CD4-positive, alpha-beta T cell treated with Interleukin-15 for 1 hour (primary cell): ENCODE measurements around the gene ABCG5.

Experiments used
- DNase-seq: peaks from one replicate; pipeline ENCODE4 v3.0.0-alpha.2; 2020

ABCG5 gene

DNA sequence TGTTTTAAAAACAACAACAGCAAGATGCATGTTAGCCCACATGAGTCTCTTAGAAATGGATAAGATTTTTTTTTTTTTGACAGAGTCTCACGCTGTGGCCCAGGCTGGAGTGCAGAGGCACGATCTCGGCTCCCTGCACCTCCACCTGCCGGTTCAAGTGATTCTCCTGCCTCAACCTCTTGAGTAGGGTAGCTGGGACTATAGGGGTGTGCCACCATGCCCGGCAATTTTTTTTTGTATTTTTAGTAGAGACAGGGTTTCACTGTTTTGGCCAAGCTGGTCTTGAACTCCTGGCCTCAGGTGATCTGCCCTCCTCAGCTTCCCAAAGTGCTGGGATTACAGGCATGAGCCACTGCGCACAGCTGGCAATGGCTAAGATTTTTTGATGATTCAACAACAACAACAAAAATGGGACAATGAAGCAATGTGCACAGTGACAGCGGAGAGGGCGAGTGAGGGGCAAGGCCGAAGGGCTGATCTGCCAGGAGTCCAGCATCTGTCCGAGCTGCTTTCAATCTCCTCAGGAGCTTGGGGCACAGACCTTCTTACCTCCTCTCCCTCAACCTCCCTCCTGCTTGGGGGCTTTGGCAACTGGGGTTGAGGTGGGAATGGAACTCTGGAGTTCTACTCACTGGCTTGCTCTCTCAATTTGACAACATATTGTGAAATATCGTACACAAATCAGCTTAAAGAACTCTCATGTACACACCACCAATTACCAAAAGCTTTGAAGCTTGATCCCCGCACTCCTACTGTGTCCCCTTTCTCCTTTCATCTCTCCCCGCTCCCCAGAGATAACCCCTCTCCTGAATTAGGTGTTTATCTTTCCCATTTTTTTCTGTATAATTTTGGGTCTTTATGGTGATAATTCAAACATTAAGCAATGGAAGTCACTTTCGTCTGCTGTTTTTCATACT is 3.6 kb upstream of the ABCG5 start:
- no peak for DNase-seq

DNA sequence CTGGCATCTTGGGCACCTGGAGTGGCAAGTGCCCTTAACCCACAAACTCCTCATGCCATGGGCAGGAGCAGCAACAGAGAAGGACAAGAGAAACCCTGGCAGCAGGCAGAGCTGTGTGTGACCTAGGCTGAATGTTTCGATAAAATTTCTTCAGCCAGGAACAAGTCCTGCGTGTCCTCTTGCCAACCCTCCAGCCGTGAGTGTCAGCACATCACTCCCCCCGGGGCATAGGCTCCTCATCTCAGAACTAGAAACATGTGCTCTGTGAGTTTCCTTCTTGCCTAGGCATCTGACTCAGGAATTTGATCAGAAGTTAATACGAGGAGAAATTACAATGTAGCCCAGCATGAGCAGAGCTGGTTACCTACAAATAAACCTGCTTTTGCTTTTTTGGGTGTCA is 2.3 kb upstream of the ABCG5 start:
- DNase-seq: no peak

- DNase-seq: no peak
Observed at GRCh38 chr2:43839776-43840564, 1.3 kb upstream of the ABCG5 start.

DNA sequence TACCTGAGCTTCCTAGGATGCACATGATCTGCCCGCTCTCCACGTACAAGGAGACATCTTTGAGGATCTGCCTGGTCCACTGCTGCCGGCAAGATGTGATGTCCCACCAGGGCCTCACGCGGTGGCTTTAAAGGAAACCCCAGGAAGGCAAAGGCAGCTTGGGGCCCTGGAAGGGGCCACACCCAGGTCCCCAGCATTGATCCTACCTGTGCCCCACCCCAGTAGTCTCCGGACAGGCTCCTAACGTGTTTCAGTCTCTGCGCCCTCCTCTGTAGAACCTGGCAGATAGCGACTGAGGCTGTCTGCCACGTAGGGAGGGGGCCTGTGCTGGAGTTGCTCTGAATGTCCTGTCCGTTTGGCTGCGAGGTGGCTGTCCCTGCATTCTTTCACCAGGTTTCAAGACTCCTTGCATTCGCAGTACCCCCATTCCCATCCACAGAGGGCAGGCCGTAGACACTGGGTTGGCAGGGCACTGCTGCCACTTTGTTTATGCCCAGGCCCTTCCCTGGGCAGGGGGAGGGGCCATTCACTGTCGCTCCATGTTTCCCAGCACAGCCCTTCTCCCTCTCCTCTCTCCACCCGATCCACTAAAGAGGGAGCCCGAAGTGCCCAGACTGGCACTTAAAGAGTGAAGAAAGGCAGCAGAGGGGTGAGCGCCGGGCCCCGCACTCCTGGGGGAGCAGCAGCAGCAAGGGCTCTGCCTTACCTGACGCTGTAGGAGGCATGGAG is 644 bp downstream of the ABCG5 start:
- DNase-seq: no peak

- no peak for DNase-seq
Observed at GRCh38 chr2:43837033-43837432, 1.6 kb downstream of the ABCG5 start.

DNA sequence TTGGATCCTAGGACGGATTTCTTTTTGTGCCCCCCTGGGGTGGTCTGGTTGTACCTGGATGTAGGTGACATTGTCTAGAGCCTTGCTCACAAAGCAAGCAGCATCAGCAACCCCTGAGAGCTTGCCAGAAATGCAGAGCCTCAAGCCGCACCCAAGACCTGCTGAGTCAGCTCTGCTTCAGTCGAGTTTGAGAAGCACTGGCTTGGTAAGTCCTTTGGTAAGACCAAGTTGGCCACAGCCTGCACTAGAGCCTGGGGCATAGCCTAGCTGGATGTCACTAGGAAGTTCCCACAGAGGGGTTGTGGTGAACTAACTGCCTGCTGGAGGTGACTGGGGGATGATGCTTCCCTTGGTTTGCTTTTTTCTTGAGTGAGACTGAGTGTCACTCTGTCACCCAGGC is 6.2 kb downstream of the ABCG5 start:
- DNase-seq: no peak

- no peak for DNase-seq
Observed at GRCh38 chr2:43831543-43832294, 6.9 kb downstream of the ABCG5 start.

DNA sequence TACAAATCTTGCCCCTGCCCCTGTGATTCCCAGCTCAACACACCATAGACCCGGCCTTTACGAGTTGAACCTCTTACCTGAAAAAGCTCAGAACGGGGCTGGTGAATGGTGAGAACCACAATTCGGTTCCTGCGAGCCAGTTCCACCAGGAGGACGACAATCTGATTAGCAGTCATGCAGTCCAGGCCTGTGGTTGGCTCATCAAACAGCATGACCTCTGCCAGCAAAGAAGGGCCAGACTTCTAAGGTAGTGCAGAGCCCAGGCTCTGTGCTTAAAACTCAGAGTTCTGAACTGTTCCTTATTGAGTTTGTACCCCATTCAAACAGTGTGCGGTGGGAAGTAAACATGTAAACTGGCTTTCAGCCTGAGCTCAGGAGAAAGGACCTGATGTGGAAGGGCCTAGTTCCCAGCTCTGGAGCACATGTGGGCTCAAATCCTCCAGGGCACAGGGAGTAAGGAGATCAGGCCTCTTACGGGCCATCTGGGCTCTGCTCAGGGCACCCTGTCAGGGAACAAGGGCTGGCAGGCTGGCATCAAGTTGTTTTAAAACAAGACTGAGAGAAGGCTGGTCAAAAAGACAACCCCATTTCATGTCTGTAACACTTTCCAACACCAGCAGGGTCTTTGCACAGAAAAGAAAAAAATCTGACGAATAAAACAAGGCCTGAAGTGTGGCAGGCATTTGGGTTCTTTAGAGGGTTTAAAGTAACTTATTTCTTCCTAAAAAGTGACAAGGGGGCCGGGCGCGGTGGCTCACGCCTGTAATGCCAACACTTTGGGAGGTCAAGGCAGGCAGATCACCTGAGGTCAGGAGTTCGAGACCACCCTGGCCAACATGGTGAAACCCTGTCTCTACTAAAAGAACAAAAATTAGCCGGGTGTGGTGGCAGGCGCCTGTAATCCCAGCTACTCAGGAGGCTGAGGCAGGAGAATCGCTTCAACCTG is 12.1 kb downstream of the ABCG5 start:
- no peak for DNase-seq

DNA sequence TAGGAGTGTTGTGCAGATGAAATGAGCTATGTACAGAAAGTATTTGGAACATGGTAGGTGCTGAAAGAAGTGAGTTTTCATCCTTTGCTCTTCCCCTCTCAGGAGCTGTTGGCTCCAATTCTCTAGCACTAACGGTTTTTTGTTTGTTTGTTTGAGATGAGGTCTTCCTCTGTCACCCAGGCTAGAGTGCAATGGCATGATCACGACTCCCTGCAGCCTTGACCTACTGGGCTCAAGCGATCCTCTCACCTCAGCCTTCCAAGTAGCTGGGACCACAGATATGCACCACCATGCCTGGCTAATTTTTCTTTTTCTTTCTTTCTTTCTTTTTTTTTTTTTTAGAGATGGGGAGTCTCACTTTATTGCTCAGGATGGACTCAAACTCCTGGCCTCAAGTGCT is 12.8 kb downstream of the ABCG5 start:
- no peak for DNase-seq

DNA sequence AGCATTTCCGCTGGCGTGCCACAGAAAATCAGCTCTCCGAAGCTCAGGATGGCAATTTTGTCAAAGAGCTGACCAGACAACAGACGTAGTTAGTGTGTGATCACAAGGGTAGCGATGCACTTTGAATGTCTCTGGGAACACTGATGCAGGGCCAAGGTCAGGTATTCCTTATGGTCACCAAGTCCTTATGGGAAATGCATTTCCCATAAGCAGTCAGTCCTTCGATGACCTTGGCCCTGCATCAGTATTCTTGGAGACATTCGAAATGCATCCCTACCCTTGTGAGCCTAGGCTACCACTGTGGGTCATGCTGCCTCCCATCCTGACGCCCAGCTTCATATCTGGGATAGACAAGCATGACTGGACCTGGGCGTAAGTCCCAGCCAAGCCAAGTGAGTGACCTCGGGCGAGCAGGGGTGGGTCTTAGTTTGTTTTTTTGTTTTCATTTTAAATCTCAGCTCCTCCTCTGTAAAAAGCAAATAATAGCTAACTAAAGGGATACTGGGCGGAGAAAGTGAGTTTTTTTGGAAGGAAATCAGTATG is 13.6 kb downstream of the ABCG5 start:
- no peak for DNase-seq

DNA sequence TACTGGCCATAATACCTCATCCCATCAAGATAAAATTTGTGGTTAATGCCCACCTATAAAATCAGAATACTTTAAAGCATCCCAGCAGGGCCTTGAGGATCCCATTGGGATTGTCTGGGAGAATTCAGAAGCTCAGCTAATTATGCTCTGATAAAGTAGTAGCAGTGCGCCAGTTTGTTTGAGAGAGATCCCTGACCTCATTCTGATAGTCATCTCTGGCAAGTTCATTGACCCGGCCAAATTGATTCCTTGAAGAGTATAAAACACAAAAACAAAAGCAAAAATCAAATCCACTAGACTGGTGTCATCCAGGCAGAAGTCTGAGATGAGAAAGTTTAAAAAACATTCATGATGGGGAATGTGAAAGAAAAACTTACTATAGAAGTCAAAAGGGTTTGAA is 14.1 kb downstream of the ABCG5 start:
- DNase-seq: no peak

GRCh38 chr2:43823751-43824150 is 14.9 kb downstream of the ABCG5 start:
- DNase-seq: no peak

DNA sequence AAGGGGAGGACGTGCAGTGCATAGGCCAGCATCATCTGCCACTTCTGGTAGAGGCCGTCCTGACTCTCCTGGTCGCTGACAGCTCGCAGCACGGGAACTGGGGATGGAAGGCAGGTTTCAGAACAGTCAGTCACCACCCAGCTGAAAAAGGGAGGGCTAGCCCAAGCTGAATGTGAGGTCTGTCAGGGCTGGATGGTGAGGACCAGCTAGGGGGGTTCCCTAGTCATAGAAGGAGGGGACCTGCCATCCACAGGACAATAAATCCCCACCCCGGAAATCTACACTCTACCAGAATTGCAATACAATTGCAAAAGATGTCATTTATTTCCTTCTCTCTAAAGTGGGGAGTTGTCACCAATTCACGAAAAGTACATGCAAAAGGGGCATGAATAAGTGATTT is 15.8 kb downstream of the ABCG5 start:
- DNase-seq: no peak

- DNase-seq: no peak
Observed at GRCh38 chr2:43819491-43820163, 19.0 kb downstream of the ABCG5 start.

- peak; percentile 32 for DNase-seq
Observed at GRCh38 chr2:43818761-43819160, 19.9 kb downstream of the ABCG5 start.

DNA sequence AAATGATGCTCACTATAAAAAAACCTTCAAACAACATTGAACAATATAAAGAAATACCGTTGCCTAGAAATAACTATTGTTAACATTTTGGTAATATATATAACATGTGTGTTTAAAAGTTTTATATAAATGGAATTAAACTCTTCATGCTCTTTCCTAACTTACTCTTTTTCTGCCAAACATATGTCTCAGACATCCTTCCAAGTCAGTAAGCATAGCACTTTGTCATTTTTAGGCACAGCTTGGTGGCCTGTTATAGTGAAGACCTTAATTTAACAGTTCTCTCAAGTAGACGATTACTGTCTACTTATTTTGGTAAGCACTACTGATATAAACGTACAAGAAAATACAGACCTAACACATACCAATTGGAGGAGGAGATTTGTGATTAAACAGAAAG is 23.9 kb downstream of the ABCG5 start:
- no peak for DNase-seq

GRCh38 chr2:43812947-43813346 is 25.7 kb downstream of the ABCG5 start:
- no peak for DNase-seq

GRCh38 chr2:43812006-43812405 is 26.6 kb downstream of the ABCG5 start:
- DNase-seq: no peak

DNA sequence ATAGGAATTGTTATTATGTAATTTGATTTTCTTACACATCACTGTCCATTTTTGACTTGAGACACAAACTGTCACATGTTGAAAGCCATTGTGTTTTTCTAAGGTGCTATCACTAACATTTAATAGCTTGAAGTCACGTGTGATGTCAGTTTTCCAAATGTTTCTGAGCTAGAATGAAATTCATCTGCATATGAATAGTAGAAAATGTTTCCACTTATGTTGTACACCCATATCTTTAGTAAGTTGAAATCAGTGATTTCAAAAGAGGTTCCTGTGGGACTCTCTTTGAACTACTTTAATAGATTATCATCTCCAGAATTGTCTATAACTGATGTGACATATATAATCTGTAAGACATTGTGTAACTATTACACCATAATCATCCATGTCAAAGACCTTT is 27.8 kb downstream of the ABCG5 start:
- DNase-seq: no peak

DNA sequence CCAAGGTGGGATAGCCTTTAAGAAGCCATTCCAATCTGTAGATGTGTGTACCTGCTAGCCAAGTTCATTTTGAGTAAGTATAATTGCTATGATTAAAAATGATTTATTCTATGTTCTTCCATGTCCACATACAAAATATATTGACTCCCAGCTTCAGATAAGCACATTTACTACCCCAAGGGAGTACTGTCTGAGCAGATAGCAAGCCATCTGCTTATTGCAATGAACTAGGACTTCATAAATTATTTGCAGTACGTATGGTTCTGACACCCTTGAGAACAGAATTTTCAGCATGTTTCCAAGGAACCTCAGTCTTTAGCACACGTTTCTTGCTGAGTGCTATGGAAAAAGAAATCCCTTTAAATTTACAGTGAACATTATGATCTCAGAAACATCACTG is 28.2 kb downstream of the ABCG5 start:
- no peak for DNase-seq

- DNase-seq: no peak
Observed at GRCh38 chr2:43806719-43807031, 32.0 kb downstream of the ABCG5 start.
